GM19372 (cell line): ENCODE data around the gene FAM185A.
"Not testable (repeated sequence)": the region's sequence is repeated elsewhere in the genome, so short reads cannot be mapped to it uniquely, and the experiment has no call there.

ENCODE experiments used
- ATAC-seq: cut with Tn5 transposase; IDR thresholded peaks from one replicate; pipeline ENCODE4 v1.9.1; 2021; ENCODE audit warnings: mild to moderate bottlenecking, low read depth, moderate library complexity; ENCODE audit not compliant: unreplicated experiment

The FAM185A gene

DNA sequence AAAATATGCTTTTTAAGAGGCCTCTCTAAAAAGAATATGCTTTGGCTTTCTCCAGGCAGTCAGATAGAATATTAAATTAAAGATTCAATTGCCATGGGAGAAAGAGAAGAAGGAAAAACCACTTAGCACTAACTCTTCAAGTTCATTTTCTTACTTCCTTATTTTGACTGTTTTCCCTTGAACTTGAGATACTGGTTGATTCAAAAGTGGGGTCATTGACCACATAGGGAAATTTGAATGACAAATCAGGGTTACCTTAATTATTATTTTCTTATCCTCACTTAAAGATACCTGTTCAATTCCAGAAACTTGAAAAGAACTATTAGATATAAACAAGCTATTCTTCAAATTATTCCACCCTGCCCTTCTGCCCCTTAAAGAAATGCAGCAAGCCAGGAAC lies 27.4 kb downstream of the FAM185A start:
- ATAC-seq, result not testable (repeated sequence)

DNA sequence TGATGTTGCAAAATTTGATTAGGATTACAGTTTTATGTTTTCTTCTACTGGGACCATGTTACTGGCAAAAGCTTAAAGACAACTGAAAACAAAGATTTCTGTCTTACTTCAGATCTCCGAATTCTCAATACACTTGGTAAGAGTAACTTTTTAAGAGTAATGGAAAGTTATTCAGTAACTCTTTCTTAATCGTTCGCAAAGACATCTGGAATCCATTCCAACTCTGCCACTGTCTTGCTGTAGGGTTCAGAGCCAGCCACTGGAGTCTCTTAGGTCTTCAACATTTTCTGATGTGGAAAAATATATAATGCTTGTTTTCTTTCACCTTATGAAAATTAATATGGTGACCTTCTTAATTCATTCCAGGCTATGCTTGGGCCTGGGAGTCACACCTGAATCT lies 29.9 kb downstream of the FAM185A start:
- ATAC-seq, result not testable (repeated sequence)

DNA sequence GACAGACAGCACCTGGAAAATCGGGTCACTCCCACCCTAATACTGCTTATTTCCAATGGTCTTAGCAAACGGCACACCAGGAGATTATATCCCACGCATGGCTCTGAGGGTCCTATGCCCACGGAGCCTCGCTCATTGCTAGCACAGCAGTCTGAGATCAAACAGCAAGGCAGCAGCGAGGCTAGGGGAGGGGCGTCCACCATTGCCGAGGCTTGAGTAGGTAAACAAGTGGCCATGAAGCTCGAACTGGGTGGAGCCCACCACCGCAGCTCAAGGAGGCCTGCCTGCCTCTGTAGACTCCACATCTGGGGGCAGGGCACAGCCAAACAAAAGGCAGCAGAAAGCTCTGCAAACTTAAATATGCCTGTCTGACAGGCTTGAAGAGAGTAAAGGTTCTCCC lies 32.1 kb downstream of the FAM185A start:
- not testable (repeated sequence) for ATAC-seq

DNA sequence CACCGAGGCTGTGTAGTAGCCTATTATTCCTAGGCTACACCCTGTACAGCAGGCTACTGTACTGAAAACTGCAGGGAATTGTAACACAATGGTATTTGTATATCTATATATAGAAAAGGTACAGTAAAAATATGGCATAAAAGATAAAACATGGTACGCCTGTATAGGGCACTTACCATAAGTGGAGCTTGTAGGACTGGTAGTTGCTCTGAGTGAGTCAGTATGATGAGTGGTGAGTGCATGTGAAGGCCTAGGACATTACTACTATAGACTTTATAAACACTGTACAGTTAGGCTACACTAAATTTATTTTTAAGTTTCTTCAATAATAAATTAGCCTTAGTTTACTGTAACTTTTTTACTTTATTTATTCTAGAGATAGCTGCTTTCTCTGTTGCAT lies 40.0 kb downstream of the FAM185A start:
- not testable (repeated sequence) for ATAC-seq

DNA sequence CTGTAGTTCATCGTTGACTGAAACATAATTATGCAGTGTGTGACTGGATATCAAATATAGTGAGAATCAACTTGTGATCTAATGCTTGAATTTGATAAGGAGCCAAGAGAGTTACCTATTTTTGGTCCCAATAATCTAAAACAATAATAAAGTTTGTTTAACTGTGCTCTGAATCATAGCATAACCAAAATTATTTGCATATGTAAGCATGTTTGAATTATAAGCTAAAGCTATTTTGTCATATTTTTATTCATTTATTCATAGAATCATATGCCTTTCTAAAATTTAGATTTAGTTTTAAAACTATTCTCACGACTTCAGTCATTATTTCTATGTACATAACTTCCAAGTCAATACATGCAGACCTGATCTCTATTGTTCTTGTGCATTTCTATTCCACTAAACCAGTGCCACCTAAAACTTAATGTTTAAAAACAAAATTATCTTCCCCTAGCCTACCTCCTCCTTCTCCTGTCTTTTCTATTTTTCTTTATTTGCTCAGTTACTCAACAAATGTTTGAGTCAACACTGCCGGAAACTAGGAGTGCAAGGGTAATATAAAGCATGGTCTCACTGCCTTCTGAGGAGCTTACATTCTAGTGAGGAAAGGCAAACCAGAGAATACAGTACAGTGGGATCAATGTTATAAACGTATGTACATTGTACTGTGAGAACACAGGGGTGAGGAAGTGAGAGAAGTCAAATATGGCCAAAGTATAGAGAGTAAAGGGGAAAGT lies 41.7 kb downstream of the FAM185A start:
- not testable (repeated sequence) for ATAC-seq

DNA sequence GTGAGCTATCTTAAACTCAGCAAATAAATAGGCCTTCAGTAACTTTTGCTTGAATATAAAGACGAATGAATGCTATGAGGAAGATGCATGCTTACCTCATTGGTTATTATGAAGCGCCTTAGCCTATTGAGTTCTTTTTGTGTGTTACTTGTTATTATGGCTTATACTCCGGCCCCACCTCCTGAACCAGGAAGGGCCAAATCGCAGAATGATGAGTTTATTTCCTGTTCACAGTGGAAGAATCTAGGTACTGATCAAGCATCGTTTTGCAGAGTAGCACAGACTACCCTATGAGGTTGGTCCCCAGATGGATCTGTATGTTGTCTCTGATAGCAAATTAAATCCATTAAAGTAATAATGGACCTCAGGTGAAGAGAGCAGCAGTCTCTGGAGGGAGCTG lies 42.6 kb downstream of the FAM185A start:
- ATAC-seq, result not testable (repeated sequence)

DNA sequence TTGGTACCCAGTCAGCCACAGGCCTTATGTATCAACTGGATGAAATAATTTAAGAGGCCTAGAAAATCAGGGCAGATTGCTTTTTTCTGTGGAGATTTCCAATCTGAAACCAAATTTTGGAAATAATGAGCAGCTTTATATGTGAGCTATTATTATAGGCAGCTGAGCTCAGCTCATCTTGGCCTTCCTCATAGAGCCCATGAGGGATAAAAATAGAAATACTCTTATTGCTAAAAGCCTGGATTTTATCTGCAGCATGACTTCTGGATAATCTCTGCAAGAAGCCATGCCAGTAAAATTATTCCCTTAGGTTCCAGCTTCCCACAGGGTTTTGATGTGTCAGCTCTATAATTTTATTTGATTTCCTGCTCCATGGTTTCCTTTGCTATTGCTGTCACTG lies 43.0 kb downstream of the FAM185A start:
- ATAC-seq, result not testable (repeated sequence)

DNA sequence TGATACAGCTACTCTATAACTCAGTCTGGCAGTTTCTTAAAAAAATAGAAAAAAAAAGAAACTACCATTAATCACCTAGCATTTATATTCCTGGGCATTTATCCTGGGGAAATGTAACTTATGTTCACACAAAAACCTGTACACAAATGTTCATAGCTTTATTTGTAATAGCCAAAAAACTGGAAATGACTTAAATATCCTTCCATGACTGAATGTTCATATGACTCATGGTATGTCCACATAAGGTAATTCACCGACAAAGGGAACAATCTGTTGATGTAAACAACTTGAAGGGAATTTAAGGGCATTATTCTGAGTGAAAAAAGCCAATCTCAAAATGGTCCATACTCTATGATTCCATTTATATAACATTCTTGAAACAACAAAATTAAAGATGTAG lies 45.8 kb downstream of the FAM185A start:
- ATAC-seq, result not testable (repeated sequence)

DNA sequence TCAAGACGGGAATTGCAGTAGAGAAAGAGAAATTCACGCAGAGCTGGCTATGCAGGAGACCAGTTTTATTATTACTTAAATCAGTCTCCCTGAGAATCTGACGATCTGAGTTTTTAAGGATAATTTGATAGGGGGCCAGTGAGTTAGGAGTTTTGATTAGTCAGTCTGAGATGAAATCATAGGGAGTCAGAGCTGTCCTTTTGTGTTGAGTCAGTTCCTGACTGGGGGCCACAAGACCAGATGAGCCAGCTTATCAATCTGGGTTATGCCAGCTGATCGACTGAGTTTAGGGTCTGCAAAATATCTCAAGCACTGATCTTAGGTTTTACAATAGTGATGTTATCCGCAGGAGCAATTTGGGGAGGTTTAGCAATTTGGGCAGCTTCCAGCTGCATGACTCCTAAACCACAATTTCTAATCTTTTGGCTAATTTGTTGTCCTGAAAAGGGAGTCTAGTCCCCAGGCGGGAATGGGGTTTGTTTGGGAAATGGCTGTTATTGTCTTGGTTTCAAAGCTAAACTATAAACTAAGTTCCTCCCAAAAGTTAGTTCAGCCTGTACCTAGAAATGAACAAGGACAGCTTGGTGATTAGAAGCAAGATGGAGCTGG lies 47.3 kb downstream of the FAM185A start:
- ATAC-seq, result not testable (repeated sequence)

DNA sequence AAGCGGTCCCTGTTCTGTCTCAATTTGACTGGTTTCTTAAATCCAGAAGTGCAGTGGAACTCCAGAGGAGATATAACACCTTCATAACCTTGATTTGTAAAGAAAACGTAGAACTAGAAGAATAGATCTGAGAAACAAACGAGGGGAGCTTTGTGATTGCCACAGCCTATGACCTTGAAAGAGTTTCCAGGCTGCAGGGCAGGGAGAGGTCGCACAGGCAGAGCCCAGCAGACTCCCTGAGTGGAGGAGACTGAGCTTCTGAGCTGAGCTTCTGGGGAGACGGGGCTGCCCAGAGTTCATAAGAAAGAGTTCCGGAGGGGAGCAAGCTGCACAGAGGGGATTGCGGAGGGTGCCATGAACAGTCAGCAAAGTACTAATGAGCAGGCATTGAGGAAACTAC lies 57.8 kb downstream of the FAM185A start:
- no peak for ATAC-seq

DNA sequence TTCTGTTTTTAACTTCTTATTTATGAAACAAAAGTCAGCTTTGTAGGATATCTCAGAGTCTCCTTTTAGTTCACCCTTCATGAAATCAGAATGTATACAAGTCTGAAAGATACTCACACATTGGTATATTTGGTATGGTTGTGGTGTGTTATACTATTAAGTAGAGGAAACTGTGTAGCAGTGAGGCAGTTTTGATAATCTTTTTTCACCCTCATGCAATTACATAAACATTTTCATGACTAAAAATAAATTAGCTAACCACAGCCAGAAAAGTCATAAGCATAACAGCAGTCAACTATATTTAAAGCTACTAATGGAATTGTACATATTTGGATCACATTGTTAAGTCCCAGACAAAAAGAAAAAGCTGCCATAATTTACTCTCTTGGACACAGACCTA lies 62.1 kb downstream of the FAM185A start:
- ATAC-seq, result no peak

DNA sequence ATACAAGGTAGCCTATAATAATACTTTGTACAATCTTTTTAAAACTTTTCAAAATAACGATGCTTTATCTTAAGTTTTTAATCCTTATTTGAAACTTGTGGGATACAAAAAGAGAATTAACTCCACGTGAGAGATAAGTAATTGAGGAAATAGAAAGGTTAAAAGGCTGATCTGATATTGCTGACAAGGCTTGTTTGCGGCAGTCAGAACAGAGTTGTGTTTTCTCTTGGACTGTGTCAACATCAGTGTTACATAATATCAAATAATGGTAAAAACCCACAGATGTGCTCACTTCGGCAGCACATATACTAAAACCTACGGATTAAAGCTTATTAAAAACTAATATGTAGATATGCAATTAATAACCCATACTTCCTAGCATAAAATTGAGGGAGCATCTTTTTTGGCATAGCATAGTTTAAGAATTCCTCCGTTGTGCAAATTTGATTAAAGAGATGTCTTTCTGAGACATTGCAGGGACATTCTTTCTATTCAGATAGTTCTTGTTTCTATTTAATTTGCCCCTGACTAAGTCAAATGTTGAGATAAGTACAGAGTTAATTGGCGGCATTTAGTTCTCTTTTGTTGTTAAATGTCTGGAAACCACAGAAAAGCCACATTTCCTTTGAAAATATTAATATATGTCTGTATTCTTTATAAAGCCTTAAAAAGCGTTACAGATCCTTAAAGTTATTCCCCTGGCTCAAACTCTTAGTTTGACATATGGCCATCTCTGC lies 63.3 kb downstream of the FAM185A start:
- ATAC-seq, result no peak

DNA sequence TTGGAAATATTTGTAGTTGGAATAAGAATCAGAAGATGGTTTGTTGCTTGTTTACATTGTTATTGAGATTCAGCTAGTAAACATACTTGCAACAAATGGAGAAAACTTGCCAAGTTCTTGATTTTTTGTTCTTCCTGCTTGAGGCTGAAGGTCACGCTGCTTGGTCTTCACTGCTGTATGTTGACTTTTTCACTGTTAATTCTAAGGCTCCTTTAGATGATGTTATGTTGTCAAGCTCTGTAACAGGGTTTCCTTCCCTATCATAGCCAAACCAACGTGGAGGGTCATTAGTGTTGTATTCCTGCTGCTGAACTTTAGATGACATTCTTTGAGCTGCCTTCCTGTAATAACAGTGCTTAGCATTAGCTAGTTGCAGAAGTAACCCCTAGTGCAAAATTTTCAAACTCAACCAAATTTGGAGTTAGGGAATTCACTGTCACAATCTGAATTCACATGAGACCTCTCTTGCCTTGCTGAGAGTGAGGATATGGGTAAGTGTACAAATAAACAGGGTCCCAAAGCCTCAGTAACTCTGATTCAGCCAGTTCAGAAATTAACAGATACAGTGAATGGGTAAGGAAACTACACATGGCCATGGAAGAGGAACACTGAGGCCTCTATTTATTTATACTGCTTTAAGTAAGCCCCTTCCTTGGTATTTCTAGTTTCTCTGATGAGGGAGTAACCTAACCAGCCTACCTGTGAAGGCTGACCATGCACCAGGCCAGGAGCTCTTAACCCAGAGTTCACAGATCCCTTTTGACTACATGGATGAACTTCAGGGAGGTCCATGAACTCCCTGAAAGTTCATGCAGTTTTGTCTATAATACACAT lies 64.6 kb downstream of the FAM185A start:
- no peak for ATAC-seq

DNA sequence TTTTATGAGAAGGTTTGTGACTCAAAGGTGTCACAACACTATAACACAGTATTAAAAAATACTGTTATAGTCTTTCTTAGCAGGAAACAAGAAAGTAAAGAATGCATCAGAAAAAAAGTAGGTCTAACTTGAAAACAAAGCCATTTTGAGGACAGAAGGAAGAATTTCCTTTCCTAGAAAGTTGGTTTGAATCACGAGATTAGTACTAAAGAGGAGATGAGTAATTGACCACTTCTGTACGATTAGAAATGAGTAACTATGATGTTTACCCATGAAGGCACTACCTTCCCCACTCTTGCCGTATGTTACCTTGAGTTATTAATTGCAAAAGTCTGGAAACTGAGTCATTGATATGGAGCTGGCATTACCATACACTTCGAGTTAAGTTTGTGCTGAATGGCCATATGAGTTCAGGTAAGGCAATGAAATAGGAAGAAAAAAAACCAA lies 65.2 kb downstream of the FAM185A start:
- ATAC-seq, result no peak

DNA sequence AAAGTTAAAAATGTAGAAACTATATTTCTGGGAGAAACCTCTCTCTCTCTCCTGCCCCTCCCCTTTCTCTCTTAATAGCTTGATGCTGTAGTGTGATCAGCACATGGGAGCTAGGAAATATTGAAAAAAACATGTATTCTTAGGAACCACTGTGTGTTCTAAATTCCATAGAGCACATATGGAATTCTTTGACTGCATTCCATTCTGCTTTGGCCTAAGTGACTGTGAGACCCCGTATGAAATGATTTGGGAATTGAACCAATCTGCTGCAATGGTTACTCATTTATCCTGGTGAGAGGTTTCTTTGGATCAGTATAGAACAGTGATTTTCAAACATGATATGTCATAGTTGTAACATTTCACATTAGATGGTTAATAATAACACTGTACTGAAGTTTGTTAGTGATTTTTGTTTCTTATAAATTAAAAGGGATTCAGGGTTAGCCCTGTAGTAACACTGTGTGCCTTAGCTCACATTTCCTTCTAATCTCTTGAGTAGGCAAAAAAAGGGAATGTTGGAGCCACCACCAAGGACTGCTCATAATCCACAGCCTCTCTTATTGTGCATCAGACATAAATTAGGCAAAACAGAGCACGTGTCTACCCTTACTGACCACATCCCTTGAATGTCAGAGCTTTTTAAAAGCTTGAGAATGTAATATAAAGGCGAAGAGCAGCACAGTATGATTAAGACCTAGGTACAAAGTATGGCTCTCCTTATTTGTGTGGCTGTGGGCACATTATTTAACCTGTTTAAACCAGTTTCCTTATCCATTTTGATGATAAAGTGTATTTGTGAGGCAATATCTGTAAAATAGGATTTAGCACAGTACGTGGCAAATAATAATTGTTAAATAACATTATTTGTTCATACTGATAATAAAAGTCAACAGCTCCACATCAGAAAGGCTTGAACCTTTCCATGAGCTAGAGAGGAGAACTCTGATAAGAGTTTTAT lies 69.1 kb downstream of the FAM185A start:
- no peak for ATAC-seq

DNA sequence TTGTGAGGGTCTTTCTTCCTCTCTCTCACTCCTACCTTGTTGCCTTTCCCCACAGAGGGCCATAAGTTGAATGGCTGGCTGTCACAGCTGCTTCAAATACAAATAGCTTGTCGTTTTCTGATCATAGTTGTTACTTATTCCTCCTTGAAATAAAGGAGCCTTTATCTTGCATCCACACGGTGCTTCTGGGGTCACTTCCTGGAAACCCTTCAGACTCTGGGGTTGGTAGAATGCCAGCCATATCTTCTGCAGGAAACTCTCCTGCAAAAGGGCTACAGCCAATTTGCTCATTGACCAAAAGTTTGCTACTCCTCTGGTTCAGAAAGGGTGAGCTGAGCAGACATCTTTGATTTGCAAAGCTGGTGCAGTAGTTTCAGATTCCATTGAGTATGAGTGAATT lies 70.4 kb downstream of the FAM185A start:
- ATAC-seq, result no peak

DNA sequence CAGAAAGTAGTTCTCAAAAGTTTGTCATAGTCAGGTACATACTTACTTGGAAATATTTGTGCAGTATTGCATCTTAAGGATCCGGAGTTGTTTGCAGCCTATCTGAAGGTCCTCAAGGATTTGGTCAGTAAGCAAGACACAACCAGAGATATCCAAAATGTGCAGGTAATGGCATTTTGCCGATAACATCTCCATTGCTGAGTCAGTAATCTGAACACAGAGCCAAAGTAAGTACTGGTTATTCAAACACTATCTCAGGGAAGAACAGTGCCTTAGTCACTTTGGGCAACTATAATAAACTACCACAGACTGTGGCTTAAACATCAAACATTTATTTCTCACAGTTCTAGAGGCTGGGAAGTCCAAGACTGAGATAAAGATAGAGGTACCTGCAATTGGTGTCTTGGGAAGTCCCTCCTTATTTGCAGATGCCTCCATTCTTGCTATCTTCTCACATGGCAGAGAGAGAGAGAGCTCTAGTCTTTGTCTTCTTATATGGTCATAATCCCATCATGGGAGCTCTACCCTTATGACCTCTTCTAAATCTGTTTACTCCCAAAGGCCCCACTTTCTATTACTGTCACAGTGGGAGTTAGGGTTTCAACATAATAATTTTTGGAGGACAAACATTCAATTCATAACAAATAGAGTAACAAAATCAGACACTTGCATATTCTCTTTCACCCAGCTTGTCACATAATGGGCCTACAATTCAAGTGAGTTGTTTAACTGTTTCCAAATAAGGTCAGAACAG lies 73.4 kb downstream of the FAM185A start:
- ATAC-seq, result no peak

DNA sequence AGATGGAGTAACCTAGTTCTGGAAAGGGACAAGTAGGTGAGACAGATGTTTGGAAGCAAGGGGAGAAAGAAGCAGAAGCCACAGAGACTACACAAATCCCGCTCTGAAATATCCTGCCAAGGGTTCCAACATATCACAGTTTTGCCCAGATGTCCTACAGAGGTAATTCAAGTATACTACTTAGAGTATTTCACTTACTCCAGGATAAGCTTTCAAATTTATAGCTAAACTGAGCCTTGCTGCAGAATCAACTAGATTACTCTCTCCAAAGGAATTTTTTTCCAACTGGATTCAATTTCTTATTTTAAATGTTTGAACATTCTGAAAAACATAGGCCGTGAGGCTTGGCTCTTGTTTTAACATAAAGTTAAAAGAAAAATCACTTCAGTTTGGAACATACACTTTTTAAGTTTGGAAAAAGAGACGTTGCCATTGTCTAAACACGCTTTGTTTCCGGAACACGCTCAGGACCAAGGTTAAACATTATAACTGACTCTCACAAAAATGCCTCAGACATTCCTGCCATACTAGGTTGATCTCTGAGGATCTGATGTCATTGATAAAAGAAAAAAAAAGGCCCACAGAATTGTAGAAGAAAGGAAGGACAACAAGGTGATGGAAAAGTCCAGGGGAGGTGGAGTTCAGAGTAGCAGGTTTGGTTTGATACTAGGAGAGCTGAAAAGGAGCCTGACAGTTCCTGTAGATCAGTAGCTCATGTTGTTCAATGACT lies 74.8 kb downstream of the FAM185A start:
- no peak for ATAC-seq
